GM12892 (cell line): Measurements from ENCODE around the gene CMTR1.

ENCODE experiments used
- DNase-seq: peaks from one replicate; pipeline ENCODE4 v3.0.0; 2011; ENCODE audit not compliant: insufficient read length
- FAIRE-seq: peaks from 2 replicates; lab custom pipeline; 2011; peaks lifted over from hg19 to GRCh38; lab: Jason Lieb, UNC
- POLR2A ChIP-seq: IDR thresholded peaks from 2 replicates; pipeline ENCODE4 v1.6.1; 2011; ENCODE audit warnings: low read depth, low read length, control low read depth
- POLR2AphosphoS5 ChIP-seq: IDR thresholded peaks from 2 replicates; pipeline ENCODE4 v1.6.1; 2011; ENCODE audit warnings: low read depth, low read length, control low read depth
- TAF1 ChIP-seq: IDR thresholded peaks from 2 replicates; pipeline ENCODE4 v1.6.1; 2011; ENCODE audit warnings: low read depth, mild to moderate bottlenecking, control low read depth, low read length, borderline replicate concordance

The CMTR1 gene

DNA sequence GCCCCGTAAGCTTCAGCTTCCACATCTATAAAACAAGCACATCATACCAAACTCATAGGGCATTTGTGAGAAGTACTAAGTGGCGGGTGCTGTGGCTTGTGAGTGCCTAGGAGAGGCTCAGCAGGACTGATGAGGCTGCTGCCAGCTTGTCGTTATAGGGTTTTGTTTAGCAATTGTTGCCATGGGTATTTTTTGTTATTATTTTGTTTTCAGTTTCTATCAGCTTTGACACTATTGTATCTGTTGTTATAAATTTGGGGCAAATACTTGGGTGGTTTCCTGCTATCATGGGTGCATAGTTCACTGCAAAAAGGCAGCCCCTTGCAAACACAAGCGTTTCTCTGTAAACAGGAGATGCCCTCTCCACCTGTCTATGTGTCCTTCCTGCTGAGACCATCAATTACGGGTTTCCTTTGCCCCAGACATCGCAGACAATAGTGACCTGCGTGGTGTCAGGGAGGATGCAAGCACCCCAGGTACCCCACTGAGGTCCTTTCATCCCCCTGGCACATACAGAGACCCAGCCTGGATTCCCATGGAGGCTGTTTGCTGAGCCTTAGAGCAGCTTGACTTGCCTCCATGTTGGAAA lies 69.8 kb downstream of the CMTR1 start:
- FAIRE-seq (no peak), DNase-seq (no peak)
- TF ChIP-seq POLR2AphosphoS5: no peak
- TF ChIP-seq POLR2A: no peak
- no peak for TF ChIP-seq TAF1

DNA sequence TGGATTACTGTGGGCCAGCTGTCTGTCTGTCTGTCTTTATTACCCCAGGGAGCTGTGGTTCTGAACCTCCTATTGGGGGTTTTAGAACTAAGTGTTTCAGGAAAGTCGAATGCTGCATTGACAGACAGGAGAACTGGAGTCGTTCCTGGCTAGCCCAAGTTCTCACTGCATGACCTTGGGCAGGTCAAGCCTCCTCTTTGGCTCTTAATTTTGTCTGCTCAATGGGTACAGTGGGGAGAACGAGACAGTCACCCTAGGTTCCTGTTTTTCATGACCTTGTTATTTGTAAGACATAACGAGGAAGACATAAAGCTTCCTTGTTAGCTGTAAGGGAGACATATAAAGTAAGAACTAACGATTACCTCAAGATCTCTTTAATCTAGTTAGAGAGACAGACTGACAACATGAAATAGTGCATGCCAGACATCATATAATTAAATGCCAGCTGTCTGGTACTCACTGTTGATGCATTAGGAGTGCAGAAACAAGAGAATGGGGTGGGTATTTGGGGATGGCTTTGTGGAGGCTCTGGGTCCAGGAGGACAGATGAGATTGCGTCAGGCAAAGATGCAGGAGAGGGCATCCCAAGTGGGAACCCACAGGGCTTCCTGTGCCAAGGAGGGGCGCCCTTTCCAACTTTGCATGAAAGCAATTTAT lies 70.4 kb downstream of the CMTR1 start:
- DNase-seq: no peak
- no peak for TF ChIP-seq TAF1
- no peak for TF ChIP-seq POLR2AphosphoS5
- TF ChIP-seq POLR2A: no peak
- no peak for FAIRE-seq

DNA sequence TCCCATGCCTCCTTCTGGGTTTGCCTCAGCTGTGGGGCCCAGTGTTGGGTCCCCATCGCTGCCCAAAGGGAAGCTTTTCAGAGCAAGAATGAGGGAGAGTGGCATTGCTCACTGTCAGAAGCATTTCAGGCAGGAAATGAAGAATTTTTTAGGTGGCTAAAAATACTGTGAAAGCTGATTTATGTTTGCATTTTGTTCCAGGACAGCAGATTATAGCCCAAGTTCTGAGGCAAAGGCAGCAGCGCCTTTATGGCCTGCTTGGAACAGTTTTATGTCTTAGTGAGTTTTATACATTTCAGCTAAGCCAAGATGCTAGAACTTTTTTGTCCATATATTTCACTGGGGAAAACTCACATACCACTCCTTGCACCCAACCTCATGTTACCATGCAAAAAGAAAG lies 71.0 kb downstream of the CMTR1 start:
- no peak for FAIRE-seq
- DNase-seq: no peak
- TF ChIP-seq TAF1 (no peak), POLR2AphosphoS5 (no peak), POLR2A (no peak)

DNA sequence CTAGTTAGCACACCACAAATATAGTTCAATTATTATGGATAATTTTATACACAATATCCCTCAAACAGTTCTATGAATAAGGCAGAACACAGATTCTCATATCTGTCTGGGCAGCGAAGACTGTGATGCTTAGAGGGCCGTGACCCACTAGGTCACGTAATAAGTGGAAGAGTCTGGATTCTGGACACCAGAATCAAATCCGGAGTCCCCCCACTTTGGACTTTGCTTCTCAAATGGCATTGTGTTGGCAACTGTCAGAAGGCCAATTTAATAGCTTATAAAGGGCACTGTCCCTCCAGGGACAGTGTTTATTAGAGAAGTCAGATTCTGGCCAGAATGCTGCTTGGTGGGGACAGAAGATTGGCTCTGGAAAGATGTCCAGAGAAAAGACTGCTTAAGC lies 73.5 kb downstream of the CMTR1 start:
- DNase-seq (no peak), FAIRE-seq (no peak)

DNA sequence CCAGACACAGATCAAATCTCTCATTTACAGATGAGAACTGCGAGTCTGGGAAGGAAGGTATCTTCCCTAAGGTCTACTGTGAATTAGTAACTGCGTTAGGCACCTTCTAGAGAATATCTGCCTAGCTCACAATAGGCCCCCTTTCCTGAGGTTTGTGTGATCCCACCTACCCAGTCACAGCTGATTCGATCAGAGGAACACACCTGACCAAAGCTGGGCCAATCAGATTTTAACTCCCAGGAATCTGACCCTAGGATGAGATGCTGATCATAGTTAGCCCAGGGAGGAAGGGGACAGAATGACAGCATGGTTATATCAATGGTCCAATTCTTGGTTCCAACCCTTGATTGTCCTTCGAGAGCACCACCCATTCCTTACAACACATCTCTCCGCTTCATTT lies 74.1 kb downstream of the CMTR1 start:
- DNase-seq: no peak
- no peak for FAIRE-seq
- TF ChIP-seq TAF1 (no peak), POLR2AphosphoS5 (no peak), POLR2A (no peak)

More for the DNA sequence above, 73.5 kb downstream of the CMTR1 start:
- TF ChIP-seq POLR2AphosphoS5: no peak
- no peak for TF ChIP-seq TAF1
- TF ChIP-seq POLR2A: no peak

DNA sequence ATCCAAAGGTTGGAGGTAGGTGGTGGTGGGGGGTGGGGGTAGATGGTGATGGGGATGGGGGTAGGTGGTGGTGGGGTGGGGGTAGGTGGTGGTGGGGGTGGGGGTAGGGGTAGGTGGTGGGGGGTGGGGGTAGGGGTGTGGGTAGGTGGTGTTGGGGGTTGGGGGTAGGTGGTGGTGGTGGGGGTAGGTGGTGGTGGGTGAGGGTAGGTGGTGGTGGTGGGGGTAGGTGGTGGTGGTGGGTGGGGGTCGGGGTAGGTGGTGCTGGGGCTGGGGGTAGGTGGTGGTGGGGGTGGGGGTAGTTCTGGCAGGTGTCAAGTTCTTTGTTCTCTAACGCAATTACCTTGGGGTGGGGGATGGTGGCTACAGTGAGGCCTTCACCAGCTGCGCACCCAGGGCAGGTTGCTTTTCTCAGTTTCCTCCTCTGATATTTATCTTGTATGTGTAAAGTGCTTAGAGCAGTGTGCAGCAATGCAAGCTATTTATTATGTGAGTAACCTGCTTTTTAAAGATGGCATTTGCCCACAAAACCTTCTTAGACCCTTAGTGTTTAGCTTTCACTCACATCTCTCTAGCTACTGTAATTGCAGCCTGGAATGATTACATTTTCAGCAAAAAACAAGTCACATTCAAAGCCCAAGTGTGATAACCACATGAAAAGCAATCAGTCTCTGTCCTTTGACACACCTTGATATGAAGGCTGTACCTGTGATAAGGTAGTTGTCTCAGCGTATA lies 74.8 kb downstream of the CMTR1 start:
- FAIRE-seq (peak; percentile 67), DNase-seq (no peak)
- no peak for TF ChIP-seq POLR2A
- TF ChIP-seq POLR2AphosphoS5: no peak
- no peak for TF ChIP-seq TAF1

DNA sequence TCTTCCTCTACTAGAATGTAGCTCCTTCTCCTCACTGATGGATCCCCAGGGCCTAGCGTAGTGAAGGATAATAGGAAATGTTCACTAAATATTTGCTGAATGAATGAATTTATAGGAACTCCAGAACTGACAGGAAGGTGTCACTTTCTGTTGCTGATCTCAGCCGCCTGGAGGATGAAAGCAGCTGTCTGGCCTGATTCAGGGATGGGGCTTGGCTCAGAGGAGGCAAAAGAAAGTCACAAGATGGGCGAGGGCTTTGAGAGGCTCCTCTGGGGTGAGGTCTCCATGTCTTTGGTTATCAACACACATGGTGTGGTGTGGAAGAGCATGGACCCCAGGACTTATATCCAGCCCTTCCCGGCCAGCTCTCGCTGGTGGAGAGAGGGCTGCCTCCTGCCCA lies 78.2 kb downstream of the CMTR1 start:
- TF ChIP-seq TAF1 (no peak), POLR2AphosphoS5 (no peak), POLR2A (no peak)
- FAIRE-seq: no peak

DNA sequence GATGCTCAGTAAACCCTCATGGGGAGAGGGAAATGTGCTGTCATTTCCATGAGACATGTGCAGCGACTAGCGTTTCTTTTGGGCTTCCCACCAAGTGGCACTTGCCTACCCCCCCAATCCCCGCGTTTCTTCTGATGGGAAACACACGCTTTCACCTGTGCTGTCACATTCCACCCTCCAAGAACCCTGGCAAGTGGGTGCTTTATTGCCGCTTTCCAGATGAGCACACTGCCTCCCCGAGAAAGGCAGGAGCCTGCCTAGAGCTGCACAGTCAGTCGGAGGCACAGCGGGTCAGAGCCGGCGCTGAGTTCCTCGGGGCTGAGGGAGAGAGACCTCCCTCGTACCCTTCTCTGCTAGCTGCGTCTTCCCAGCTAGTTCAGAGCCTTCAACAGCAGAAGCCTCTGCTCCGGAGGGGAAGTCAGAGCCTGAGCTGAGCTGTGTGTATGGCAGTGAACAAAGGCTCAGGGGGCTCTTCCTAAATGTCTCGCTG lies 78.9 kb downstream of the CMTR1 start:
- no peak for FAIRE-seq
- TF ChIP-seq TAF1: no peak
- no peak for TF ChIP-seq POLR2AphosphoS5
- TF ChIP-seq POLR2A: no peak
- no peak for DNase-seq

More for the DNA sequence above, 78.2 kb downstream of the CMTR1 start:
- no peak for DNase-seq

DNA sequence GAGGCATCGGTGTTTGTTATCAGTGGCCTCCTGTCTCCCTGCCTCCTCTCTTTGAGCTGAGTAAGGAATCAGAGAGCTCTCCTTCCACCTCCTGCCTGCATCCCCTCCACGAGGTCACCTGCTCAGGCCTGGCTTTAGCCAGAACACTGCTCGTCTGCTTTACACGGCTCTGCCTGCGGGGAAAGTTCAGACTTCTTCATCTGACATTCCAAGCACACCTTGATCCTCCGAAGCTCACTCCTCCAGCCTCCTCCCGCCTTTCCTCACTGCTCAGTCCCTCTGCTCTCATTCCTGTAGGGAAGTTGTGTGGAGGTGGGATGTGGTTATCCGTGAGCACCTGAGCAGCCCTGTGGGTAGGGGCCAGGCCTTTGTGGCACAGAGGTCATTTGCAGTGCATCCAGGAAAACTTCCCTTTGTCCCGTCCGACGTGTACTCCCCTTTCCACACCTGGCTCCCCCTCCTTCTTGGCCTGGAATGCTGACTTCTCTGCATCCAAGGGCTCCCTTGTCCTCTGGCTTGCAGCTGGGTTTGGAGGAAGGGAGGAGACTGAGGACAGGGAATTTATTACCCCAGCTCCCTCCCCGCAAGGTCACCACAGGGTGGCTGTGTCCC lies 79.5 kb downstream of the CMTR1 start:
- DNase-seq (no peak), FAIRE-seq (no peak)
- no peak for TF ChIP-seq POLR2A
- no peak for TF ChIP-seq POLR2AphosphoS5
- no peak for TF ChIP-seq TAF1

DNA sequence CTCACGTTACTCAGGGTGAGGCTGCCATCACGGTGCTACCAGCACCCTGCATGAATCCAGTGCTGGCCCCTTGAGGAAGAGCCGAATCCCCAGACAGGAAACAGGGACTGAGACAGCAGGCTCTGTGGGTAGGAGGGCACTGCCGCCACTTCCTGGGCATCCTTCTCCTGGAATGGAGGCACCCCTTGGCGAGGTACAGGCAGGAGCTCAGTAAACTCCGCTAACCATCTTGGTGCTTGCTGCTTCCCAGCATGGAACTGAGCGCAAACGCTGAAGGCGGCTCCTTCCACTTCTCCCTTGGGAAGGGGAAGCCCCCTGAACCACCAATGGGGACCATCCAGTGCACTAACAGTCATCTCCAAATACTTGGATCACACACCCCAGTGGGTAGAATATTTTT lies 80.1 kb downstream of the CMTR1 start:
- TF ChIP-seq TAF1 (no peak), POLR2A (no peak), POLR2AphosphoS5 (no peak)
- DNase-seq: no peak
- no peak for FAIRE-seq

DNA sequence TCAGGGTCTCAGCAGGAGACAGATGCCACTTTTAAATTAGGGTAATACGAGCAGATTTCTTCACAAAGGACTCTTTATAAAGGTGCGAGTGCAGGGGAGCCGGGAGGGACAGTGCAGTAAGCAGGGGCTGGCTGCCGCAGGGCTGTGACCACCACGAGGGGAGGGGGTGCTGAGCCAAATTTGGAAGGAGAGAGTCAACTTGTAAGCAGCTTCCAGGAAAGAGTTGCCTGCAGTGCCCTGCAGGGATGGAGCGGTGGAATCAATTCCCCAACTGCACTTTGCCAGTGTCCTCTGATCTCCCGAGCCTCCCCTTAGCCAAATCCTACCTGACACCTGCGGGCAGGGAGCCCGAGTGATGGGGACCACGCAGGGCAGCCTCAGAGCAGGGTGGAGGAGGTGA lies 80.6 kb downstream of the CMTR1 start:
- no peak for FAIRE-seq
- no peak for TF ChIP-seq POLR2AphosphoS5
- TF ChIP-seq TAF1: no peak
- no peak for TF ChIP-seq POLR2A
- DNase-seq: no peak

DNA sequence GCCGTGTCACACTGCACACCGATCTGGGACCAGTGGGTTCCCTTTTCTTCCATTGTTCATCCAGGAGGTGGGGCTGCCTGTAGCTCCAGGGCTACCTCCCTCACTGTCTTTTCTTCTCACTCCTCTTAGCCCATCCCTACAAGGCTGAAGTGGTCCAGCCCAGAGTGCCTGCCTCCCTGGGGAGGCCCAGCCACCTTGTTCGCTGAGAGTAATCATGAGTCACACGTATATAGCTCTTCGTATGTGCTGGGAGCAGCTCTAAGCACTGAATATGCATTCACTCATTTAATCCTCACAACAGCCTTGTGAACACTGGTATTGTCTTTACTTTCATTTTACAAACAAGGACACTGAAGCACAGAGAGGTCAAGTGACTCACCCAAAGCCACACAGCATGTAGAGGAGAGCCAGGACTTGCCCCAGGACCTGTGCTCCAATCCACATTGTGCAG lies 81.3 kb downstream of the CMTR1 start:
- TF ChIP-seq POLR2A (no peak), TAF1 (no peak), POLR2AphosphoS5 (no peak)
- DNase-seq (no peak), FAIRE-seq (no peak)
